GM19467 (cell line): ENCODE measurements around the gene CCDC122.

Experiments
- ATAC-seq: cut with Tn5 transposase; IDR thresholded peaks from one replicate; pipeline ENCODE4 v1.9.1; 2021; ENCODE audit warnings: mild to moderate bottlenecking, moderate library complexity; ENCODE audit not compliant: unreplicated experiment

The CCDC122 gene

DNA sequence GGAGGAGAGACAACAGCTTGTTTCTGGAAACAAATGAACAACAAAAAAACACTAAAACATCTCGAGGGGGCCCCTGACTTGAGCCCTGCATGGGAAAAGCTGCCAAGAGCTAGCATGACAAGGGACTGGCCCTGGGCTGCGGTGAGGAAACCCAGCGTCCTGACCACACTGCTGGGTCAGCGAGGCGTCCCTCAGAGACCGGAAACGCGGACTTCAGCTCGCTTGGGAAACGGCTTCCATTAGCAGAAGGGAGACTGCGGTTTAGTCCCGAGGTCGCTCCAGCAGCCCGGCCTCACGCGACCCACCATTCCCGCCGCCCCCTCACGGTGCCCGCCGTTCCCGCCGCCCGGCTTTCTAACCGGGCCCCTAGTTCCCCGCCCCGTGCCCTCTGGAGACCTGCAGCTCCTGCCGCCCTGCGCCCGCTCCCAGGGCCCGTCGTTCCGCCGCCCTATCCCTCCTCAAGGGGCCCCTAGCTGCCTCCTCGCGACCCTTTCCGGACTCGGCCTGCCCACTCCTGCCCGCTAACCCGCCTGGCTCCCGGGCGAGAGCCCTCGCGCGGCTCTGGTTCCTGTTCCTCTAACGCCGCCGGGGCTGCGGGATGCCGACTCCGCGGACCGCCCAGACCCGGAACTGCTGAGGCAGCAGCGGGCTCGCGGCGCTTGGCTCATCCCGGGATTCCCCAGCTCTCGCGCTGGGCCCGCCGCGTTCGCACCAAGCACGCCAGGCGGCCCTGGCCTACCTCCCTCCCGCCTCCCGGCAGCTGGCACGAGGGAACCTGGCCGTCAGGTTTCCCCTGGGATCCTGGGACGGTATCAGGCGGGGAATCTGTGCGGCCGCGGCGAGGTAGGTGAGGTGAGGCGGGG lies at the start of gene CCDC122:
TSS of gene CCDC122 (minus strand) at position 849 of the 863 bp plus-strand sequence. CDS start 10,364 bp downstream, outside the sequence.
- peak; percentile 61 for ATAC-seq

DNA sequence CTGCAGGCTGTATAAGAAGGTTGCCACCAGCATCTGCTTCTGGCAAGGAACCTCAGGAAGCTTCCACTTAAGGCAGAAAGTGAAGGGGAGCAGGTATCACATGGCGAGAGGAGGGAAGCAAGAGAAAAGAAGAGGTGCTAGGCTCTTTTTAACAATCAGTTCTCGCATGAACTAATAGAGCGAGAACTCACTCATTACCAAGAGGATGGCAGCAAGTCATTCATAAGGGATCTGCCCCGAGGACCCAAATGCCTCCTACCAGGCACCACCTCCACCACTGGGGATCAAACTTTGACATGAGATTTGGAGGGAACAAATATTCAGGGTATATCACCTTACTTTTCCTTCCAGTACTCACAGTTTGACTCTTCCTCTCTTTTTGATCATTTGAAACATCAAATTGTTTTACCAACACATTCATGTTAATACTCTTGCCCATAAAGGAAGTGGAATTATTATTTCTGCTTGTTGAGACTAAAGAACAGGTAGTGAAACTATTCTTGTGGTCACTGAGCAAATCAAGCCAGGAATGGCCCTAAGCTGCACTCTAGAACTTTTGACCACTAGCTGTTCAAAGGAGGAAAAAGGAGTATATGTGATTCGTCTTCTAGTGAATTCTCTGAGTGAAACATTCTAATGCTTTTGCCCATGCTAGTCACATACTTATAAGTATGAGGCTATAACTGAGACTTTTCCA lies 45.2 kb upstream of the CCDC122 start:
- ATAC-seq, result peak; percentile 96

DNA sequence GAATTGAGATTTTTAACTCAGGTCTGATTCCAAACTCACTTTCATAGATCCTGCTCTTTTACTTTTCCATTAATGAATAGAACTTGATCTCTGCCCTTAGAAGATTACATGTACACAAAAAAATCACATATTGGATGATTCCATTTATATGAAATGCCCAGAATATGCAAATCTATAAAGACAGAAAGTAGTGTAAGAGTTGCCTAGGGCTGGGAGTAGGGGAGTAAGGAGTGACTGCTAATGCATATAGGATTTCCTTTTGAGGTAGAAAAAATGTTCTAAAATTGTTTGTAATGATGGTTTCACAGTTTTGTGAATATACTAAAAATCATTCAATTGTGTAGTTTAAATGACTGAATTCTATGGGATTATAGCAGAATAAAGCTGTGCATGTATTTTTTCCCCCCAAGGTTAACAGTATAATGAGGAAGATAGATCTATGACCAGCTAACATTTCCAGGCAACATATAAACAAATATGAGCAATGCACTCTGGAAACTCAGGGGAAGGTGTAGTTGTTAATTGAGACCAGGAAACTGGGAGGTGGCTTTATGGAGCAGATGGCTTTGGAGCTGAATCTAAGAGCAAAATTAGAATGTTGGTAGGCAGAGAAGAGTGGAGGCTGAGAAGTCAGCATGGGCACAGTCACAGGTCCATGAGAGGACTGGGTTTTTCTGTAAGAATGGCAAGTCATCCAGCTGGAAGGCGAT lies 41.6 kb upstream of the CCDC122 start:
- no peak for ATAC-seq

GRCh38 chr13:43918636-43919035 lies 39.1 kb upstream of the CCDC122 start:
- no peak for ATAC-seq

GRCh38 chr13:43916828-43917227 lies 37.3 kb upstream of the CCDC122 start:
- no peak for ATAC-seq

GRCh38 chr13:43915451-43915850 lies 35.9 kb upstream of the CCDC122 start:
- ATAC-seq, result no peak

DNA sequence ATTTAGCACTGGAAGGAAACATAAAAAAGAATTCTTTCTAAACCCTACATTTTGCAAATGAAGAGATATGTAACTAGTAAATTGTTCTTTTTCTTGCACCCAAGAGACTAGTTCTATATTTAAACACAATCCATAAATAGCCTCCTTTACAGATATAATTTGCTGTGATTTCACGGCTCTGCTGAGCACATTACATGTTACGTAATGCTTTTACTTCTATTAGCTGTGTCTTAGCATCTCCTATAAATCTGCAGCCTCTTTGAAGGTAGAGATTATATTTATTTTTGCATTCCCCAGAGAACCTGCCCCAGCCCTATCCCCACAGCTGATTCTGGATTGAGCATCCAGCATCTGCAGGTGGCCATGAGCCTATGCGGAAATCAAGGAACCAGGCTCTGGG lies 32.3 kb upstream of the CCDC122 start:
- no peak for ATAC-seq

GRCh38 chr13:43911278-43911677 lies 31.7 kb upstream of the CCDC122 start:
- no peak for ATAC-seq

DNA sequence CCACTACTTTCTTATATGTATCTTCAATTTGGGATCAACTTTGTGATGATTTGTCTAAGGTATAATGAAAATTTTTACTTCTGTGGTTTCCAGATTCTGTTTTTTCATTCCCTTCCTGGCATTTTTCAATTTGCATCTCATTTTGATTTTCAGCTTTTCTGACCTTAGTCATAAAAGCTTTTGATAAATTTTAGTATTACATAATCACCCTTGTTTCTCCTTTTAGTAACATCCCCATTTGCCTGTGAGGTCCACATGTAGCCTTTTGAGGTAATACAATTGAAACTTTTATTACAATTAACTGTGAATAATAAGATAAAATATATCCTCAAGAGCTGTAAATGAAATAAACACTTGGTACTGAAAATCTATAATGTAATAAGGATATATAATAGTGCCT lies 31.3 kb upstream of the CCDC122 start:
- ATAC-seq, result no peak

GRCh38 chr13:43908156-43909126 lies 28.9 kb upstream of the CCDC122 start:
- ATAC-seq, result no peak

DNA sequence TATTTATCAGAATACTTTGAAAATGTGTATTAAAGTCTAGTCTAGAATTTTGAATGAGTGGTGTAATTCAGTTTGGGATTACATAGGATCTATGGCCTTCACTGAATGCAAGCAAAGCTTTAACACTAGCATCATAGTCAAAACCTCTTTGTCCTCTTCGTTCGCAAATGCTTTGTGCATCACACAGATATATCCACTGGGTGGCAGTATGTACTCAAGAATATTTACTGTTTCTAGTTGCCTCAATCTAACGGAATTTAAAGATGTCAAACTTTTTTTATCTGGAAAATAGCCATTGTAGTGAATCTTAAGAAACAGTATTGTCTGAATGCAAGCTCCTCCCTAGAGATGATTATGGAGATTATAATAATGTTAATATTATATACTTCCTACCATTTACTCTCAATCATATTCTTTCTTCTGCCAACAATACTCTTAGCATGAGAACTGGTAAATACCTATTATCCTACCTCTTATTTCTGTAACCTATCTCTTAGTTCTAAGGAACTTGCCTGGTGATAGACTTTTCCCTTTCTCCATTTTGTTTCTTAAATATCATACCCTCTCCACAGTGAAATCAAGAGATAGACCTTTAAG lies 26.0 kb upstream of the CCDC122 start:
- ATAC-seq, result no peak

DNA sequence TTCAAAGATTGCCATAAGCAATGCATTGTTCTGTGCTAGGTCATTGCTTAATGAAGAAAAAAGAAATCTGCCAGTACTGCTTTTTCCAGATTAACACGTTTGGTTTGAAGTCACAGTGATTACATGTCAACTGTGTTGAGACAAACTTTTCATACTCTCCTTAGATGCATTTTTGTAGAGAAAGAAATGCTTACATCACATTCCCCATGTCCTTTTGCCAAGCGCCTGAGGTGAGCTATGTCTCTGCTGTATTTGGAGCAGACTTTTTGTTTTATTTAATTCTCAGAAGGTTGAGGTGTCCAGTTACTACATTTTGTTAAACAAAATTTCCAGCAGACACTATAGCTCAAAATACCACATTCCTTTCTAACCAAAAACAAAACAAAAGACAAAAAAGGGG lies 16.4 kb upstream of the CCDC122 start:
- ATAC-seq, result no peak

DNA sequence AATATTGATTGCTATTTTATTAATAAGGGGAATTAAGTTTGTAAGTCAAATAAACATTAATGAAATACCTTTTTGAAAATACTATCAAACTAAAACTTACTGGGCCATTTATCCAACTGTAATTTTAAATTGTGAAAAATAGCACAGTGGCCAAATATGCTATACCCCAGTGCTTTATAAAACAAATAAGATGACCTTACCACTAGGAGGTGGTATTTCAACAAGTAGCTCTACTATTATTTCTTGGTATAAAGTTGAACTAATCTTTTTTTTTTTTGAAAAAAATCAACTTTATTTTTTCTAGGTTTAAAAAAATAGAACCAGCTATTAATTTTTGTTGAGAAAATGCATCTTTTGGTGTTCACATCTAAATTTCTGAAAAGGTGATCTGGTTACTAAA lies 14.9 kb upstream of the CCDC122 start:
- ATAC-seq, result no peak

GRCh38 chr13:43884222-43884621 lies 4.7 kb upstream of the CCDC122 start:
- ATAC-seq, result no peak

- ATAC-seq, result no peak
Observed at GRCh38 chr13:43883631-43884030, 4.1 kb upstream of the CCDC122 start.

DNA sequence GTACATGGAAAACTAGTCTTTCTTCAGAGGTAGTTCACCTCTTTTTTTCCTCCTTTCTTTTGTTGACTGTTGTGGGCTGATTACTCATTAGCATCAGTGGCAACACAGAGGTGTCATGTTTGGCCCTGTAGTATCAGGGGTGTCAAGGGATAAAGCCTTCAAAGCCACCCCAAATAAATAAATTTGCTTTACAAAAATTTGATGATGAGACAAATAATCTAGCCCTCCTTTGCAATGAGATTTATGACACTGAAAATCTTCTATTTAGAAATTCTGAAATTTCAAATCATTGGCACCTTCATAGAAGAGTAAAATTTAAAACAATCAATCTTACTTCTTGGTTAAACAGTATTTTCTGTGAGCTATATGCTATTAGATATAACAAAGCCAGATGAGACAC lies 2.0 kb upstream of the CCDC122 start:
- no peak for ATAC-seq

GRCh38 chr13:43880926-43881325 lies 1.4 kb upstream of the CCDC122 start:
- no peak for ATAC-seq

DNA sequence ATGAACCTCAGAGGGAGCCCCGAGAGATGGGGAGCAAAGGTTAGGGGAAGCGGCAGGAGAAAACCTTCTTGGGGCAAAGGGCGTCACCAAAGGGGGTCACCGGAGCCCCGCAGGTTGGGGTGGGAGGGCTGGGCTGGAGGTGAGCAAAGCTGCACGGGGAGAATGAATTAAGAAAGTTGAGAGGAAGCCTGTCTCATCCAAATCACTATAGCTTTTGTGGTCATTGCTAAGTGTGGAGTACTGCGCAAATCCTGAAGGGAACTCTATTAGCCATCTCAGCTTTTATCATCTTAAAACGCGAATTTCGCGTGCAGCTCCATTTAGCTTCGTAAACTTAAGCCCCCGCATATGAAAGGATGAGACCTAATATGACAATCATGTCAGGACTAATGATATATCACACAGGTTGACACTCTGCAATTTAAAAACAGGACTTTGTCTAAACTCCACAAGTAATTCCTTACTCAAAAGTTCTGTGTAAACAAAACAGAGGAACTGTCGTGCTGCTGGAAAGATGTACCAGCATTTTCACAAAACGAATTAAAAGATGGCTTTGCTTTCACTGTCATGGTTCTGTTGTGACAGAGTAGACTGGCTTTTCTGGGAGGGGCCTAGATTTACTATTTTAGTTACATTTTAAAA lies 795 bp upstream of the CCDC122 start:
- ATAC-seq, result no peak

- peak; percentile 31 for ATAC-seq
Observed at GRCh38 chr13:43879755-43880181, 228 bp upstream of the CCDC122 start, which contains the start of gene LACC1. LACC1 (plus strand) TSS chr13:43879904; CDS start chr13:43880986, 1,082 bp downstream.
